ENCODE measurements around the gene ENTR1. TPM values are rescaled to one million over a fixed set of nuclear protein-coding genes. Genes with fewer than 3 reads are reported as not detected.

Gene ENTR1
- total and polyA plus RNA-seq, 2 of the 13 experiments (the other 11 are each of a cell fraction or from before 2014, with no cell fraction given): 70.1 to 76.4 TPM

- ATAC-seq (no peak), DNase-seq (ENCODE audit: low spot score) (no peak), FAIRE-seq (no peak)
- Histone ChIP-seq H3K4me2 (ENCODE audit: low read depth, low read length) (peak overlapping the region; percentile 88), H3K9ac (ENCODE audit: insufficient read depth, low read depth, low read length) (peak overlapping the region; percentile 83), H3K4me3 (replicated peaks in 1 of 3; ENCODE audit: insufficient read depth in 1 of 3, low read depth in 2 of 3, low read length in 3 of 3) (peak overlapping the region in 1 of 3 experiments; percentile 97; a peak in 2 of 6 replicates), H3K27me3 (ENCODE audit: control insufficient read depth in 1 of 2, insufficient read depth in 2 of 2, low read length in 2 of 2) (no peaks in the 10 kb centered on the region), H3K9me3 (ENCODE audit: low read length) (no peaks in the 10 kb centered on the region), H3K27ac (ENCODE audit: extremely low read length, insufficient read depth, low read length) (no peak overlapping the region), H3K4me1 (ENCODE audit: insufficient read depth, low read length) (peaks cover 20% of the 10 kb centered on the region), H4K20me1 (ENCODE audit: insufficient read depth, low read length) (0 out of 2 replicates have a peak, but pooled peaks cover 2% of the 10 kb centered on the region), H3K79me2 (ENCODE audit: insufficient read depth, low read length) (peaks cover 21% of the 10 kb centered on the region), H2AFZ (ENCODE audit: low read length) (no peak overlapping the region), H3K36me3 (replicated peaks in 1 of 2; ENCODE audit: control insufficient read depth in 1 of 2, insufficient read depth in 2 of 2, low read length in 2 of 2) (peaks cover 18 to 36% of the 10 kb centered on the region in 2 experiments; a peak in 4 of 5 replicates)
- CTCF ChIA-PET (ENCODE audit: low intra/inter-chr PET ratio, low total read pairs): no interaction called here
- POLR2A ChIA-PET: no interaction called here
- intact Hi-C loops (cut with micrococcal nuclease; ENCODE audit: unreplicated experiment): no loop called here
- WGBS (ENCODE audit: low lambda C conversion rate): 96% methylated on average over 11 of the region's 12 CpGs
- no TSS peak for BruUV-seq (replicated peaks)
- in situ Hi-C loops (cut with HindIII; ENCODE audit: extremely low pct_ligation_motif_present, low pct_unique_long_range_greater_than_20kb): no loop called here
- TF ChIP-seq CAMTA2 (CRISPR knock-in tag; IDR thresholded peaks at IDR 0.05; ENCODE audit: borderline replicate concordance) (no peak), ATAD3A (CRISPR knock-in tag; IDR thresholded peaks at IDR 0.05) (no peak), FOXA3 (CRISPR knock-in tag; IDR thresholded peaks at IDR 0.05) (no peak), NRL (CRISPR knock-in tag; IDR thresholded peaks at IDR 0.05; ENCODE audit: borderline replicate concordance) (no peak), NKX3-1 (CRISPR knock-in tag; IDR thresholded peaks at IDR 0.05) (no peak), WIZ (CRISPR knock-in tag; IDR thresholded peaks at IDR 0.05) (no peak), ZNF383 (CRISPR knock-in tag; IDR thresholded peaks at IDR 0.05; ENCODE audit: borderline replicate concordance) (no peak), ZNF704 (CRISPR knock-in tag; IDR thresholded peaks at IDR 0.05; ENCODE audit: borderline replicate concordance) (no peak), RCOR2 (CRISPR knock-in tag; IDR thresholded peaks at IDR 0.05) (no peak), REL (CRISPR knock-in tag; conservative IDR thresholded peaks at IDR 0.05) (no peak), ZBTB21 (CRISPR knock-in tag; IDR thresholded peaks at IDR 0.05) (no peak), ZNF318 (CRISPR knock-in tag; IDR thresholded peaks at IDR 0.05) (no peak), FOXO4 (CRISPR knock-in tag; conservative IDR thresholded peaks at IDR 0.05) (no peak), TOE1 (CRISPR knock-in tag; IDR thresholded peaks at IDR 0.05) (no peak), REPIN1 (CRISPR knock-in tag; IDR thresholded peaks at IDR 0.05; ENCODE audit: borderline replicate concordance, low read depth) (no peak)
Observed at GRCh38 chr9:136398286-136398685, 12.1 kb downstream of the ENTR1 start.

All from HepG2 (cell line).